PC-3 (cell line): ENCODE data around the gene CDK15.

ENCODE experiments used
- CTCF ChIP-seq: fragments of 300-600 bp; sonication (generic); conservative IDR thresholded peaks from 2 replicates; pipeline ENCODE4 v1.5.1; 2017; ENCODE audit warnings: antibody characterized with exemption, low read depth, mild to moderate bottlenecking, low read length
- EZH2phosphoT487 ChIP-seq: fragments of 300-600 bp; sonication (generic); IDR thresholded peaks from 2 replicates; pipeline ENCODE4 v1.6.1; 2018; ENCODE audit warnings: mild to moderate bottlenecking, antibody characterized with exemption, low read length, borderline replicate concordance

- TF ChIP-seq CTCF (no peak), EZH2phosphoT487 (no peak)
Observed at GRCh38 chr2:201907563-201907881, 101.2 kb downstream of the CDK15 start.
